Panc1 (cell line): ENCODE results near the gene AFDN. TPM values are rescaled to one million over a fixed set of nuclear protein-coding genes. Genes with fewer than 3 reads are reported as not detected.

Experiments used
- ATAC-seq: fragments of 200-7000 bp; cut with Tn5 transposase; 2 replicates; pipeline ENCODE4 v1.9.1; 2020; ENCODE audit warnings: mild to moderate bottlenecking, moderate library complexity
- BruUV-seq: library from RNA; stranded (reverse); fragments of 400-500 nt; replicated peaks from 2 replicates; lab custom pipeline; 2021; lab: Mats Ljungman, UMichigan
- CTCF ChIA-PET: fragments of 300-600 bp; sonication (Branson Sonifier 250); formaldehyde crosslinking; loops from one replicate; lab custom pipeline; 2022; ENCODE audit warnings: antibody characterized with exemption; lab: Charles Lee
- POLR2A ChIA-PET: fragments of 300-600 bp; sonication (Branson Sonifier 250); formaldehyde crosslinking; loops from one replicate; lab custom pipeline; 2022; ENCODE audit warnings: antibody characterized with exemption; lab: Charles Lee
- DNase-seq: peaks from one replicate; pipeline ENCODE4 v3.0.0-alpha.2; 2010; ENCODE audit warnings: low read depth, low spot score
- H3K27ac ChIP-seq: 2 replicates; pipeline ENCODE4 v1.5.1; 2011; ENCODE audit warnings: mild to moderate bottlenecking, low read length, inconsistent platforms
- H3K27me3 ChIP-seq: fragments of 200-500 bp; sonication (Bioruptor generic); 2 replicates; pipeline ENCODE4 v1.6.0; 2014; ENCODE audit warnings: low read length, inconsistent platforms; ENCODE audit not compliant: control insufficient read depth, insufficient read depth
- H3K36me3 ChIP-seq: fragments of 200-500 bp; sonication (Bioruptor generic); 2 replicates; pipeline ENCODE4 v1.5.1; 2014; ENCODE audit warnings: inconsistent platforms, mild to moderate bottlenecking, low read length, moderate library complexity; ENCODE audit not compliant: control insufficient read depth, insufficient read depth
- H3K4me1 ChIP-seq: 2 replicates; pipeline ENCODE4 v1.5.1; 2011; ENCODE audit warnings: inconsistent platforms, mild to moderate bottlenecking, low read length, moderate library complexity; ENCODE audit not compliant: control insufficient read depth, insufficient read depth
- H3K4me3 ChIP-seq, 2 experiments: 2 replicates each; pipeline ENCODE4 v1.5.1; 2011 to 2012; ENCODE audit warnings: low read depth in 2 of 2, low read length in 2 of 2, mild to moderate bottlenecking in 2 of 2, inconsistent platforms in 1 of 2, moderate library complexity in 1 of 2
- H3K9me3 ChIP-seq: fragments of 200-500 bp; sonication (Bioruptor generic); 2 replicates; pipeline ENCODE4 v1.5.1; 2014; ENCODE audit warnings: low read depth, mild to moderate bottlenecking, inconsistent platforms, low read length, moderate library complexity; ENCODE audit not compliant: control insufficient read depth, insufficient read depth
- POLR2AphosphoS5 ChIP-seq: IDR thresholded peaks from 2 replicates; pipeline ENCODE4 v1.6.1; 2012; ENCODE audit warnings: mild to moderate bottlenecking, low read depth, low read length, moderate library complexity
- SIN3A ChIP-seq: IDR thresholded peaks from 2 replicates; pipeline ENCODE4 v1.6.1; 2012; ENCODE audit warnings: low read depth, mild to moderate bottlenecking, low read length, moderate library complexity, borderline replicate concordance; ENCODE audit not compliant: insufficient read depth
- TCF7L2 ChIP-seq: IDR thresholded peaks from 2 replicates; pipeline ENCODE4 v1.6.1; 2011; ENCODE audit warnings: mild to moderate bottlenecking, low read depth, low read length, inconsistent platforms
- in situ Hi-C: cut with HindIII; loops from 2 replicates; pipeline ENCODE4 v1.10.0; 2016; ENCODE audit warnings: low sequenced_read_pairs, low pct_unique_long_range_greater_than_20kb
- intact Hi-C: fragments of 100-400 bp; cut with micrococcal nuclease; formaldehyde crosslinking; loops from one replicate; pipeline ENCODE4 v1.10.0; 2022; ENCODE audit not compliant: unreplicated experiment
- total RNA-seq: library from RNA; stranded (reverse); gene quantifications from one replicate; pipeline ENCODE4 v1.2.1, GENCODE V29; 2021; ENCODE audit not compliant: unreplicated experiment
- TF ChIP-seq, protein P1 (sequence below): fragments of 450-650 bp; IDR thresholded peaks from 2 replicates; pipeline ENCODE4 v1.5.1; 2017; ENCODE audit warnings: mild to moderate bottlenecking
- TF ChIP-seq, protein P2 (sequence below), 2 experiments: IDR thresholded peaks; 2 replicates each; pipeline ENCODE4 v1.6.1; 2011 to 2012; ENCODE audit warnings: low read depth in 2 of 2, control low read depth in 1 of 2, low read length in 1 of 2, mild to moderate bottlenecking in 1 of 2, moderate library complexity in 1 of 2; ENCODE audit not compliant: insufficient read depth in 1 of 2

Gene AFDN
- total RNA-seq, 1 experiment from 2014 or later: 143 TPM

DNA sequence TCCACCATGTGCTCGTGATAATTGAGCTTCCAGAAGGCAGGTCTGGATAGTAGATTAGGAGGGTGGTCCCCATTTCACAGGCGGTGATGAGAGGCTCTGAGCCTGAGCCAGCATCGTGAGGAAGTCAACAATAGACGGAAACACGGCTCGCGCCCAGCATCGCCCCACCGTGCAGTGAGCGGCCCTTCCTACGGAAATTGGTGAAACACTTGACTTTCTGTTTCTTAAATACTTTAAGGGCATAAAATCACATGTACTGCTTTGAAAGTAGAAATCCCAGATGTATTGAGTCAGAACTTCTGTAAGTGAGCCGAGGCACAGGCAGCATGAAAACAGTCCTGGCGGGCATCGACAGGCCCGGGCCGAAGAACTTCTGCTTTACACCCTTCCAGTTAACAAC, 166.5 kb downstream of the AFDN start:
- CTCF ChIA-PET: interaction anchor here (0.6 kb wide), 1 partner anchor 25 kb away, joined by 3 read pairs; no protein-coding TSS in a partner anchor
- no peak overlapping the region for H3K27ac ChIP-seq
- DNase-seq (no peak), ATAC-seq (no peak)
- POLR2A ChIA-PET: no interaction called here
- no peaks in the 10 kb centered on the region for H3K27me3 ChIP-seq
- TF ChIP-seq TCF7L2: no peak
- TF ChIP-seq, protein P1, sequence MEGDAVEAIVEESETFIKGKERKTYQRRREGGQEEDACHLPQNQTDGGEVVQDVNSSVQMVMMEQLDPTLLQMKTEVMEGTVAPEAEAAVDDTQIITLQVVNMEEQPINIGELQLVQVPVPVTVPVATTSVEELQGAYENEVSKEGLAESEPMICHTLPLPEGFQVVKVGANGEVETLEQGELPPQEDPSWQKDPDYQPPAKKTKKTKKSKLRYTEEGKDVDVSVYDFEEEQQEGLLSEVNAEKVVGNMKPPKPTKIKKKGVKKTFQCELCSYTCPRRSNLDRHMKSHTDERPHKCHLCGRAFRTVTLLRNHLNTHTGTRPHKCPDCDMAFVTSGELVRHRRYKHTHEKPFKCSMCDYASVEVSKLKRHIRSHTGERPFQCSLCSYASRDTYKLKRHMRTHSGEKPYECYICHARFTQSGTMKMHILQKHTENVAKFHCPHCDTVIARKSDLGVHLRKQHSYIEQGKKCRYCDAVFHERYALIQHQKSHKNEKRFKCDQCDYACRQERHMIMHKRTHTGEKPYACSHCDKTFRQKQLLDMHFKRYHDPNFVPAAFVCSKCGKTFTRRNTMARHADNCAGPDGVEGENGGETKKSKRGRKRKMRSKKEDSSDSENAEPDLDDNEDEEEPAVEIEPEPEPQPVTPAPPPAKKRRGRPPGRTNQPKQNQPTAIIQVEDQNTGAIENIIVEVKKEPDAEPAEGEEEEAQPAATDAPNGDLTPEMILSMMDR: no peak
- TF ChIP-seq POLR2AphosphoS5: no peak
- TF ChIP-seq, protein P2, sequence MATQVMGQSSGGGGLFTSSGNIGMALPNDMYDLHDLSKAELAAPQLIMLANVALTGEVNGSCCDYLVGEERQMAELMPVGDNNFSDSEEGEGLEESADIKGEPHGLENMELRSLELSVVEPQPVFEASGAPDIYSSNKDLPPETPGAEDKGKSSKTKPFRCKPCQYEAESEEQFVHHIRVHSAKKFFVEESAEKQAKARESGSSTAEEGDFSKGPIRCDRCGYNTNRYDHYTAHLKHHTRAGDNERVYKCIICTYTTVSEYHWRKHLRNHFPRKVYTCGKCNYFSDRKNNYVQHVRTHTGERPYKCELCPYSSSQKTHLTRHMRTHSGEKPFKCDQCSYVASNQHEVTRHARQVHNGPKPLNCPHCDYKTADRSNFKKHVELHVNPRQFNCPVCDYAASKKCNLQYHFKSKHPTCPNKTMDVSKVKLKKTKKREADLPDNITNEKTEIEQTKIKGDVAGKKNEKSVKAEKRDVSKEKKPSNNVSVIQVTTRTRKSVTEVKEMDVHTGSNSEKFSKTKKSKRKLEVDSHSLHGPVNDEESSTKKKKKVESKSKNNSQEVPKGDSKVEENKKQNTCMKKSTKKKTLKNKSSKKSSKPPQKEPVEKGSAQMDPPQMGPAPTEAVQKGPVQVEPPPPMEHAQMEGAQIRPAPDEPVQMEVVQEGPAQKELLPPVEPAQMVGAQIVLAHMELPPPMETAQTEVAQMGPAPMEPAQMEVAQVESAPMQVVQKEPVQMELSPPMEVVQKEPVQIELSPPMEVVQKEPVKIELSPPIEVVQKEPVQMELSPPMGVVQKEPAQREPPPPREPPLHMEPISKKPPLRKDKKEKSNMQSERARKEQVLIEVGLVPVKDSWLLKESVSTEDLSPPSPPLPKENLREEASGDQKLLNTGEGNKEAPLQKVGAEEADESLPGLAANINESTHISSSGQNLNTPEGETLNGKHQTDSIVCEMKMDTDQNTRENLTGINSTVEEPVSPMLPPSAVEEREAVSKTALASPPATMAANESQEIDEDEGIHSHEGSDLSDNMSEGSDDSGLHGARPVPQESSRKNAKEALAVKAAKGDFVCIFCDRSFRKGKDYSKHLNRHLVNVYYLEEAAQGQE (IDR thresholded peaks at IDR 0.05; ENCODE audit: insufficient read depth in 1 of 2, low read depth in 2 of 2, low read length in 1 of 2): no peak
- no peak for TF ChIP-seq SIN3A
- no TSS peak for BruUV-seq
- in situ Hi-C loops (no loop called here), intact Hi-C loops (no loop called here)
- H3K36me3 ChIP-seq: no peaks in the 10 kb centered on the region
- H3K4me1 ChIP-seq: peaks cover 18% of the 10 kb centered on the region
- no peak overlapping the region for H3K4me3 ChIP-seq
- peaks cover 3% of the 10 kb centered on the region; the same call in 1 of the 2 replicates for H3K9me3 ChIP-seq

DNA sequence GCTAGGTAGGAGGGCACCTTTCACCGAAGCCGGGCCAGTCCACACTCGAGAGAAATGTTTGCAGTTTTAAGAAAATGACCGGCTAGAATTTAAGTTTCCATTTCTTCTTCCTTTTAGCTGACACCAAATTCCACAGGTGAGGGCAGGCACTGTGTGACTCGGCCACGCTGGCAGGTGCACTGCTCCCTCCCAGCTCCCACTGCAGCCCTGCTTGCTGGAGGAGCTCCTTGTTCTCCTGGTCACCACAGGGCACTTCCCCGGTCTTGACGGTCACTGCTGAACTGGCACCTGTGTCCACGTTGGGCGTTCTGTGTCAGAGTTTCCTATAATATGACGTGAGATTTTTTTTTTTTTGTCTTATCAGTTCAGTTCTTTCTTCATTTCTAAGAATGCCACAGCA, 167.1 kb downstream of the AFDN start:
- DNase-seq (no peak), ATAC-seq (no peak)
- Histone ChIP-seq H3K4me1 (peaks cover 22% of the 10 kb centered on the region), H3K36me3 (no peaks in the 10 kb centered on the region), H3K4me3 (no peak overlapping the region), H3K9me3 (peaks cover 3% of the 10 kb centered on the region; the same call in 1 of the 2 replicates), H3K27ac (no peak overlapping the region), H3K27me3 (no peaks in the 10 kb centered on the region)
- ChIA-PET CTCF (no interaction called here), POLR2A (no interaction called here)
- intact Hi-C loops (no loop called here), in situ Hi-C loops (no loop called here)
- TF ChIP-seq TCF7L2 (no peak), POLR2AphosphoS5 (no peak), SIN3A (no peak)
- TF ChIP-seq, protein P2 (IDR thresholded peaks at IDR 0.05; ENCODE audit: insufficient read depth in 1 of 2, low read depth in 2 of 2, low read length in 1 of 2): no peak
- TF ChIP-seq, protein P1: no peak
- BruUV-seq: no TSS peak
